Caco-2 (cell line): Measurements from ENCODE around the gene CUL4A. TPM values are rescaled to one million over a fixed set of nuclear protein-coding genes. Genes with fewer than 3 reads are reported as not detected.

Experiments used
- BruUV-seq: library from RNA; stranded (reverse); fragments of 400-500 nt; replicated peaks from 2 replicates; lab custom pipeline; 2021; lab: Mats Ljungman, UMichigan
- CTCF ChIA-PET: fragments of 300-600 bp; sonication (Branson Sonifier 250); formaldehyde crosslinking; loops from one replicate; lab custom pipeline; 2022; ENCODE audit warnings: antibody characterized with exemption; lab: Charles Lee
- POLR2A ChIA-PET: fragments of 300-600 bp; sonication (Branson Sonifier 250); formaldehyde crosslinking; loops from one replicate; lab custom pipeline; 2022; ENCODE audit warnings: antibody characterized with exemption; lab: Charles Lee
- DNase-seq, 2 experiments: peaks; one replicate each; pipeline versions ENCODE4 v3.0.0 to v3.0.0-alpha.2; 2020 to 2022
- H3K27me3 ChIP-seq: replicated peaks from 2 replicates; pipeline ENCODE4 v1.6.0; 2011; ENCODE audit warnings: low read length; ENCODE audit not compliant: control insufficient read depth, insufficient read depth
- H3K36me3 ChIP-seq: 2 replicates; pipeline ENCODE4 v1.5.1; 2011; ENCODE audit warnings: low read length; ENCODE audit not compliant: control insufficient read depth, insufficient read depth
- H3K4me1 ChIP-seq: fragments of 250-450 bp; sonication (Bioruptor Pico); 2 replicates; pipeline ENCODE4 v1.5.1; 2020; ENCODE audit warnings: mild to moderate bottlenecking
- H3K4me3 ChIP-seq: 2 replicates; pipeline ENCODE4 v1.5.1; 2011; ENCODE audit warnings: low read depth, mild to moderate bottlenecking, control low read depth, low read length
- H3K9me3 ChIP-seq: fragments of 250-450 bp; sonication (Bioruptor Pico); 2 replicates; pipeline ENCODE4 v1.5.1; 2020; ENCODE audit warnings: mild to moderate bottlenecking, moderate library complexity
- H3K27ac Mint-ChIP-seq: one replicate; pipeline ENCODE4 v1.8.0; 2022; ENCODE audit warnings: mixed read lengths; ENCODE audit not compliant: unreplicated experiment
- H3K27me3 Mint-ChIP-seq: one replicate; pipeline ENCODE4 v1.8.0; 2022; ENCODE audit warnings: mixed read lengths; ENCODE audit not compliant: insufficient read depth, unreplicated experiment
- H3K36me3 Mint-ChIP-seq: one replicate; pipeline ENCODE4 v1.8.0; 2022; ENCODE audit warnings: mild to moderate bottlenecking, mixed read lengths; ENCODE audit not compliant: insufficient read depth, unreplicated experiment
- H3K4me1 Mint-ChIP-seq: one replicate; pipeline ENCODE4 v1.8.0; 2022; ENCODE audit warnings: low read depth, mixed read lengths; ENCODE audit not compliant: unreplicated experiment
- H3K4me3 Mint-ChIP-seq: one replicate; pipeline ENCODE4 v1.8.0; 2022; ENCODE audit warnings: mild to moderate bottlenecking, moderate library complexity, mixed read lengths; ENCODE audit not compliant: unreplicated experiment
- H3K9me3 Mint-ChIP-seq: one replicate; pipeline ENCODE4 v1.8.0; 2022; ENCODE audit warnings: mixed read lengths; ENCODE audit not compliant: unreplicated experiment
- intact Hi-C: fragments of 100-400 bp; cut with micrococcal nuclease; formaldehyde crosslinking; loops from one replicate; pipeline ENCODE4 v1.10.0; 2022; ENCODE audit not compliant: unreplicated experiment
- microRNA-seq: library from miRNA; unstranded; fragments of <30 nt; microRNA quantifications from one replicate; pipeline ENCODE4 v1.2.0, GENCODE V29; 2022
- total RNA-seq: library from RNA; stranded (reverse); gene quantifications from 2 replicates; pipeline ENCODE4 v1.2.3, GENCODE V29; 2022
- TF ChIP-seq, protein P1 (sequence below), 2 experiments: fragments of 200-600 bp in 1 of 2; IDR thresholded peaks; 1 replicate in 1 of 2; 2 replicates in 1 of 2; pipeline versions ENCODE4 v1.5.1 to v1.8.0; 2011 to 2022; ENCODE audit warnings: antibody characterized with exemption in 1 of 2, control low read depth in 1 of 2, inconsistent platforms in 1 of 2, low read depth in 1 of 2, low read length in 1 of 2, mild to moderate bottlenecking in 1 of 2, moderate library complexity in 1 of 2; ENCODE audit not compliant: insufficient read depth in 1 of 2, severe bottlenecking in 1 of 2, unreplicated experiment in 1 of 2

Gene CUL4A
- total RNA-seq, 1 experiment from 2014 or later, result 125 TPM

DNA sequence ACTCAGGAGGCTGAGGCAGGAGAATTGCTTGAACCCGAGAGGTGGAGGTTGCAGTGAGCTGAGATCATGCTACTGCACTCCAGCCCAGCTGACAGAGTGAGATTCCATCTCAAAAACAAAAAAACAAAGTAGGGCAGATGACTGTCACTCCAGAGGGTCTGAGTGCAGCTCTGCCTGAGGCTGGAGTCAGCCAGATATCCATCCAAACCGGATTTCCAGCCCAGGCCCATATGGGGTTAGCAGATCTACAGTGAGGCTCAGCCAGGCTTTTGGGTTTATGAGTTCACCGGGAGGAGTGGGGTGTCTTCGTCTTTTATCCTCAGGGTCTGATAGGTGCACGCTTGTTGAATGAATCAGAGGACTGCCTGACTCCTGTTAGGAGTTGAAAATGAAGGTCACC lies 106.6 kb downstream of the CUL4A start:
- no TSS peak for BruUV-seq
- H3K4me3 ChIP-seq, result no peak overlapping the region
- no peaks in the 10 kb centered on the region; the same call in none of the 2 replicates for H3K36me3 ChIP-seq
- intact Hi-C loops, result no loop called here
- H3K27me3 ChIP-seq, result no peaks in the 10 kb centered on the region
- no peaks in the 10 kb centered on the region for H3K4me1 ChIP-seq
- CTCF ChIA-PET, result no interaction called here
- H3K27ac Mint-ChIP-seq, result peak overlapping the region; percentile 49
- TF ChIP-seq, protein P1, sequence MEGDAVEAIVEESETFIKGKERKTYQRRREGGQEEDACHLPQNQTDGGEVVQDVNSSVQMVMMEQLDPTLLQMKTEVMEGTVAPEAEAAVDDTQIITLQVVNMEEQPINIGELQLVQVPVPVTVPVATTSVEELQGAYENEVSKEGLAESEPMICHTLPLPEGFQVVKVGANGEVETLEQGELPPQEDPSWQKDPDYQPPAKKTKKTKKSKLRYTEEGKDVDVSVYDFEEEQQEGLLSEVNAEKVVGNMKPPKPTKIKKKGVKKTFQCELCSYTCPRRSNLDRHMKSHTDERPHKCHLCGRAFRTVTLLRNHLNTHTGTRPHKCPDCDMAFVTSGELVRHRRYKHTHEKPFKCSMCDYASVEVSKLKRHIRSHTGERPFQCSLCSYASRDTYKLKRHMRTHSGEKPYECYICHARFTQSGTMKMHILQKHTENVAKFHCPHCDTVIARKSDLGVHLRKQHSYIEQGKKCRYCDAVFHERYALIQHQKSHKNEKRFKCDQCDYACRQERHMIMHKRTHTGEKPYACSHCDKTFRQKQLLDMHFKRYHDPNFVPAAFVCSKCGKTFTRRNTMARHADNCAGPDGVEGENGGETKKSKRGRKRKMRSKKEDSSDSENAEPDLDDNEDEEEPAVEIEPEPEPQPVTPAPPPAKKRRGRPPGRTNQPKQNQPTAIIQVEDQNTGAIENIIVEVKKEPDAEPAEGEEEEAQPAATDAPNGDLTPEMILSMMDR (IDR thresholded peaks at IDR 0.05; ENCODE audit: insufficient read depth in 1 of 2, low read depth in 1 of 2, low read length in 1 of 2, severe bottlenecking in 1 of 2, unreplicated experiment in 1 of 2), result no peak
- DNase-seq, result no peak
- no peaks in the 10 kb centered on the region for H3K9me3 ChIP-seq
- peaks cover 84% of the 10 kb centered on the region for H3K36me3 Mint-ChIP-seq
- no peaks in the 10 kb centered on the region for H3K27me3 Mint-ChIP-seq
- H3K4me1 Mint-ChIP-seq, result no peaks in the 10 kb centered on the region
- no peak overlapping the region for H3K4me3 Mint-ChIP-seq
- H3K9me3 Mint-ChIP-seq, result no peaks in the 10 kb centered on the region
- POLR2A ChIA-PET, result interaction anchor here (0.7 kb wide), 1 partner anchor 78 kb away, joined by 3 read pairs; no protein-coding TSS in a partner anchor

Small RNAs within 50 kb of the gene (microRNA-seq; reads per million reads assigned to microRNA genes)
- not detected for gene MIR8075

Other genes starting within 250 kb of the CUL4A start
- 22.1 and 24.4 TPM in 2 replicates for gene MCF2L, start 240.4 kb upstream of the CUL4A start, total RNA-seq
- 48.0 and 52.4 TPM in 2 replicates for gene F7, start 103.8 kb upstream of the CUL4A start, total RNA-seq
- gene F10, start 86.8 kb upstream of the CUL4A start, total RNA-seq, result 26.3 and 34.3 TPM in 2 replicates
- gene PROZ, start 51.0 kb upstream of the CUL4A start, total RNA-seq, result not detected in 2 replicates
- gene PCID2, start 944 bp upstream of the CUL4A start, total RNA-seq, result 79.5 and 81.5 TPM in 2 replicates
- gene LAMP1, start 87.6 kb downstream of the CUL4A start, total RNA-seq, result 244 and 245 TPM in 2 replicates
- gene GRTP1, start 154.5 kb downstream of the CUL4A start, total RNA-seq, result 30.0 and 37.7 TPM in 2 replicates
- 4.9 and 5.8 TPM in 2 replicates for gene ADPRHL1, start 243.9 kb downstream of the CUL4A start, total RNA-seq